Endometrium (tissue), 2 donors: Measurements from ENCODE around the gene MAP3K20.

Source experiments
- FAIRE-seq: peaks from 2 replicates; lab custom pipeline; 2012; peaks lifted over from hg19 to GRCh38; lab: Jason Lieb, UNC
- donor health status: control.
- donor health status: control.

Gene MAP3K20

DNA sequence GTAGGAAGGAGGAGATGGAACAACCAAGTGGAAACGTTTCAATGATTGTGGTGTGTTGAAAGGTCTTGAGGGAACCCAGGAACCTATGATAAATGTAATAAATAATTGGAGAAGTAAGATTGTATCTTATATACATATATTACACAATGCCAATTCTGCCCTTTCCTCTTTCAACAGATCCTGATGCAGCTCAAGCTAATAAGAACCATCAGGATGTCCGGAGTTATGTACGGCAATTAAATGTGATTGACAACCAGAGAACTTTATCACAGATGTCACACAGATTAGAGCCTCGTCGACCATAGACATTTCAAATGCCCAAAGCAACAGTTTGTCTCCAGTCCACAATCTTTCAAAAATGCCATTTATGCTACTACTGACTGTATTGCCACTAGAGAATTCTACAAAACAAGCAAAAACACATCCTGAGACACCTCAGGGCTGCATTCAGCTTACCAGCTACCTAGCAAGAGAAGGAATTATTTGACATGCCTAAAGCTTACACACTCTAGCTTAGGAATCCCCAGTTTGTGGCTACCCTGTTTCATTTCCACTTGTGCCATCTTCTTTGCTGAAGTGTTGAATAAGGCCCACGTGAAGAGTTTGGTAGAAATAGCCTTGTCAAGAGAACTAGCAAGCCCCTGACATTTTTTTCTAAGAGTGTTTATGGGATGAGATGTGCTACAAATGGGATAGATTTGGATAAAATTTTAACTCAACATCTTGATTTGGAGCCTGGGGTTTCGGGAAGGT is 24.0 kb upstream of the MAP3K20 start:
- FAIRE-seq, result no peak

DNA sequence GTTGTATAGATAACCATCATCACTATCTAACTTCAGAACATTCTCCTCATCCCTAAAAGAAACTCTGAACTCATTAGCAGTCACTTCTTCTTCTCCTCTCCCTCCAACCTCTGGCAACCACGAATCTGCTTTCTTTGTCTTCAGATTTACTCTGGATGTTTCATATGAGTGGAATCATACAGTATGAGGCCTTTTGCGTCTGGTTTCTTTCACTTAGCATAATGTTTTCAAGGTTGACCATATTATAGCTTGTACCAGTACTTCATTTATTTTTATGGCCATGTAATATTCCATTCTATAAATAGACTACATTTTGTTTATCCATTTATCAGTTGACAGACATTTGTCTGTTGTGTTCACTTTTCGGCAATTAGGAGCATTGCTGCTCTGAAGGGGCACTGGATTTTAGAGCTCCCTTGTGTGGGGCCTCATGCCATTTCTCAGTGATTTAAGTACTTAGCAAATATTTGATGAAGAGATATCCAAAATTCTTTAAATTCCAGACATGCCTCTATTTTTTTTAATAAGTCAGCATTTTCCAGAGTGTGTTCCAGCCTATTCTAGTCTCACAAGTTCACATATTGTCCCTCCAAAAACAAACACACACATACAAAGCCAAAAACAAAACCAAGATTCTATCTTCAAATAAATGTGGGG is 22.5 kb upstream of the MAP3K20 start:
- FAIRE-seq, result no peak

DNA sequence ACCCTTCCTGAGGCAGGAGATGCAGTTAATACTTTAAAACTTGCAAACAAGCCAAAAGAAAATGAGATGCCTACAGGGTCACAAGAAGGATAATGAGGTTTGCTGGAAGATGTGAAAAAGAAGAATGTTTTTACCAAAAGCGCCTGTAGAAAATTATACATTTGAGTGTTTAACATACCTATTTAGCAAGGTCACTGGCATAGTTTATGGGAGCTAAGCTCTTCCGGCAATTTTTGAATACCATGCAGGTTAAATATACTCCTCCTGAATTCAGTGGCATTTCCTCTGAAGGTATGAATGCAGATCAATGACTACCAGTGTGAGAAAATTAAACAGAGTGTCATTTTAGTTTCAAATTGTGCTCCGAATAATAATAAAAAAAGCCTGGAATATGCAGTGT is 21.2 kb upstream of the MAP3K20 start:
- no peak for FAIRE-seq

DNA sequence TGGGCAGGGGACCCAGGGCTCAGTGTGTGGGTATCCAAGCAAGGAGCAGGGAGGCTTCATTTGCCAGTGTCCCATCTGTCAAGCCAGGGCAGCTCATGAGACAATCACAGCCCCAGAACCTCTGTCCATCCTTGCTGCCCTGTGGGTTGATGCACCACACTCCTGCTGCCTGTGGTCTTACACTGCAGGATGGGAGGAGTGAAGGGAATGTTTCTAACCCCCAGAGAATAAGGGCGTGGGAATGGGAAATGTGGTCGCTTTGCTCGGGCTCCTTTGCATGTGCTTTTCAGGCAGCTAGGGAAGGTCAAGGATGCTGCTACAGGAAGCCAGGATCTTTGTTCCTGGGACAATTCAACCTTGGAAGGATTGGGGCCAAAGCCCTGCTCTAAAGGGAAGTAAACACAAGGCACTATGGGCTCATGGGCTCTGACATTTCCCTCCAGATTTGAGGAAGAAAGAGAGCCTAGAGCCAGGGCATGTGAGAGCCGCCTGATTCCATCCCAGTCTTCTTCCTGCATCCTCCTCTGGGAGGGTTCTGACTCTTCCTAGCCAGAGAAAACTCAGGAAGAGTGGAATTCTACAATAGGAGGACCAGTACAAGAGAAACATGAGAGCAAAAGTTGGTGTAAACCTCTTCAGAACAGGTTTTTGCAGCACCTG is 18.8 kb upstream of the MAP3K20 start:
- FAIRE-seq, result no peak

DNA sequence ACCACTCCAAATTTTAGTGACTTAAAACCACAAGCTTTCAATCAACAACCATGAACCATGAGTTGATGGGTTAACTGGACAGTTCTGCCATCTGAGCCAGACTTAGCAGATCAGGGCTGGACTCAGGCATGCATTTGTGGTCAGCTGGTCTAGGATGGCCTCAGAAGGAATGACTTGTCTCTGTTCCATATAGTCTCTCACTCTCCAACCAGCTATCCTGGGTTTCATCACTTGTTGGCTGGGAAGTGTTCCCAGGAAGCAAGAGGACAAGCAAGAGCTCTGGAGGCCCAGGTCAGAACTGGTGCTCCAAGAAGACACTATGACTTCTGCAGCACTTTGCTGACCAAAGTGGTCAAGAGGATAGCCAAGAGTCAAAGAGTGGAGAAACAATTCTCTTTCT is 17.5 kb upstream of the MAP3K20 start:
- FAIRE-seq, result no peak

DNA sequence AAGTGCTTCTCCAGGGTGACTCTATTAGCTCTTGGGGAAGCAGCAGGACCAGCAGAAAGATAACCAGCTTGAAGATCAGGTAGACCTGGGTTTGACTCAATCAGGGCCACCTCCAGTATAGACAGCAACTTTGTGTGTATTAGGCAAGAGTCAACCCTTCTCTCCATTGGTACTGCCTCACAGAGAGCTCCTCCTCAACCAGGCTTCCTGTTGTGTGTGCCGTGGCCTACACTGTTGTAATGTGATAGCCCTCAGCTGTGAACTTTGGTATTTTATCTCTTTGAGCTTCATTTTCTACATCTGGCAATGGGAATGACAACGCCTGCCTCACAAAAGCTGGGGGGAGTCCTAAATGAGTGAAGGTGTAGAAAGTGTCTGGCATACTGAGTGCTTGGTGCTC is 17.0 kb upstream of the MAP3K20 start:
- FAIRE-seq, result no peak

DNA sequence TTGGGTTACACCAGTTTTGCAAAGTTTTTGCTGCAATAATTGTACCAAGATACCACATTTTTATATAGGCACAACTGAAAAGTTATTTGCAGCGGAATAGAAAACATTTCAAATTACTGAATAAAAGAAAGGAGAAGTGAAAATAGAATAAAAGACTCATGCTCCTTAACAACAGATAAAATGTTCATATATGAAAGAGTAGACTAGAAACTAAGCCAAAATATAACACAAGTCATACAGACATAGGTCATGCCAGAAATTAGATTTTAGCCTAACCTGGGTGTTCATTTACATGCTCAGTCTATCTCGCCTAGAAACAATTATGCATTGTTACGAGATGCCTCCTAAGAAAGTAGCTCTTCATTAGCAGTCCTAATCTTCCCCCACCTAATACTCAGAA is 16.4 kb upstream of the MAP3K20 start:
- no peak for FAIRE-seq

DNA sequence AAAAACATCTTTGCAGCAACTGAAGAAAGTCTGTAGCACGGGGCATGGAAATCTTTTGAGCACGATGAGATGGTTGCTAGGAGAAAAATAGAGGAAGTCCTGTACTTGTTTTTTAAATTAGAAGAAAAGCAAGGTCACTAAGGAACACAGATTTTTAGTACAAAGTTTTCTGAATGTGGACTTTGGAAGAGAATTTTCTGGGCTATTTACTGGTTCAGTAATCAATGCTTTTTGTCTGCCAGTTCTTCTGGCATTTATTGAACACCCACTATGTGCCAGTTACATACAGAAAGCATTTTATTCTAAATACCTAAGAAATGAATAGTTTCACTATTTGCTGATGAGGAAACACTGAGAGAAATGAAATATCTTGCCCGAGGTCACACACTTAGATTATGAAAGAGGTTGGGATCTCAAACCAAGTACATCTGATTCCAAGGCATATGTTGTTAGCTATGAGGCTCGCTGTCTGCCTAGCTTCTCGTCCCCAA is 15.6 kb upstream of the MAP3K20 start:
- FAIRE-seq, result no peak

DNA sequence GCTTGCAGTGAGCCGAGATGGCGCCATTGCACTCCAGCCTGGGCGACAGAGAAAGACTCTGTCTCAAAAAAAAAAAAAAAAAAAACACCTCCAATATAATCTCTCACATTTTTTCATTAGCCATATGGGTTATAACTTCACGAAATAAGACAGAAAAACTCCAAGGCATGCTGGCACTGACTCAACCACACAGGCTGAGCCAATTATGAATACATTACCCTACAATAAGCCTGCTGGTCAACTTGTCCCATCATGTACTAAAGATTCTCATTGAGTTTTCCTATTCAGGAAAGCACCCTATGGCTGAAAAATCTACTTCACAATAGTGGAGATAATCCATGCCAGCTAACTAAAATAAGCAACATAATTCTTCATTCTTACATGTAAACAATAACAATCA is 12.8 kb upstream of the MAP3K20 start:
- FAIRE-seq, result no peak

DNA sequence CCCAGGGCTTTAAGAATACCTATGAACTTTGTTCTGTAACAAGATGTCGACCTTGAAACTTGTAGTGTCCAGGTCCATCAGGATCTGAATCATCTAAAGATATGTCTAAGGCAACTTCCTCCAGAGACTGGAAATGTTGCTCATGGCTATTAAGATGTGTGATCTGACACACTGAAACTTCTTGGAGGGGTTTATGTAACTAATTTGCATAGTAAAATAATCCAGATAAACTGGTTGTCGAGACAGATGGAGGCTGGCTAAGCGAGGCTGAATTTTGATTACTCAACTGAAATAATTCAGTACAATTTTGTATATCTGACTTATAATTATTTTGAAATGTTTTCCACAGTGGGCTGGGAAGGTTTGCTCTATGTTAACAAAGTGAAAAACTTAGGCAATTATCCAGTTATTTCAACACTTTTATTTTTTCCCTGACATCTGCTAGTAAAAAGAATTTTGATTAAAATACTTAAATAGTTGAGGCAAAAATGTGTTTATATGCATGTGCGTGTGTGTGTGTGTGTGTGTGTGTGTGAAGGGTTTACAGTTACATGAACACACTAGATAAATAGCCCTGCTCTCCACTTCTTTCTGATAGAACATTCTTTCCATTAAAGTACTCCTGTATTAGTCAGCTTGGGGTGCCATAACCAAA is 11.4 kb upstream of the MAP3K20 start:
- no peak for FAIRE-seq

DNA sequence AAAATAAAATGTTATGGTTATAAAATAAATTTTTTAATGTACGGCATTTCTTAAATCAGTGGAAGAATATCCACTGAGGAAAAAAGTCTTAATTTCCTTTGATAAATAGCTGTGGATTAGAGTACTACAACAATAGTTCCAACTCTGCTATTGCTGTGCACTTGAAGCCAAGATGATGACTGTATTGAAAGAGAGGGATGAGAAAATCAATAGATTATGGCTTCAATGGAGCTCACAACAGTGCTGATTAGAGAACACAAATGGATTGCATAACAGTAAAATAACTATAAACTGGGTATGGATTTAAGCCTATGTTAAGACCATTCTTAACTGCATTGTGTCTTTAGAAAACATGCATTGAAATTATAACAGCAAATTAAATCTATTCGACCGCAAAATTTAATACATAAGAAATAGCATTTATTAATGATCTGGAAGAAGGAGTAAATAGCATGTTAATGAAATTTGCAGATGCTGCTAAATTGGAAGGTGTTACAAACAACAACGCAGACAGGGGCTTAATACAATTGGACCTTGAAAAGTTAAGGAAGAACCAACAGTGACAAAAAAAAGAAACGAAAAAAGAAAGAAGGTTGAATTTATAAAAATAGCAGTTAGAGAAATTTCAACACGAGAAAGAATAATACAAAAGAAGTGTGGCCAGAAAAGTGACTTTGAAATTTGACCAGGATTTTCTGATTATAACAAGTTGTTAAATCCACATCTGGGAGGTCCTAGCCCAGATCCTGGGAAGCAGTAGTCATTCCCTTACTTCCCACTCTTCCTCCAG is 8.6 kb upstream of the MAP3K20 start:
- no peak for FAIRE-seq

DNA sequence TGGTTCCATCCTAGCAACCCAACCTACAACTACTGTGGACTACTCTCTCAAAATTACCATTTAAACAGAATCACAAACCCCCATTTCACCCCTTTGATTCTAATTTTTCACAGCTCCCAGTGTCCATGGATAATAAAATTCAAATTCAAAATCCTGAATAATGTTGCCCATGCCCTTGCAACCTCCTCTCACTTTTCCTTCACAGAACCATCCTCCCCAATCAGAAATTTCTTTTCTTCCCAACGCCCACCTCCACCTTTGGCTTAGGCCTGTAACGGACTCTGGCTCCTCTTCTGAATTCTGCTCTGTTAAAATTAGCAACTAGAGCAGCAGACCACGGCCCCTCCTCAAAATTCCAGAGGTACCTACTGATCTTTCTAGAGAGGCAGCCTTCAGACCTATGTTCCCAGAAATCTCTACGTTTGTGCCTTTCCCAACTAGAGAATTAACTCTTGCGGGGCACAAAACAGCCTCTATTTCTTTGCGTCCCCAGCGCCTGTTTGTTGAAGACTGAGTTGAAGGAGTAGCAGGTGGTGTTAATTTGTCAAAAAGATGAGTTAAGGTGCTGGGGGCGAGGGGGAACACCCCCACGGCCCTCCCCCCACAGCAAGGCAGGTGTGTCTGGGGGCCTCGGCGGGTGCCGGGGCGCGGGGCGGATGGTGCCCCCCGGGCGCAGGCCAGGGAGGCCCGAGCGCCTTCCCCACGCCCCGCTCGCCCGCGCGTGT is 428 bp upstream of the MAP3K20 start:
- no peak for FAIRE-seq

DNA sequence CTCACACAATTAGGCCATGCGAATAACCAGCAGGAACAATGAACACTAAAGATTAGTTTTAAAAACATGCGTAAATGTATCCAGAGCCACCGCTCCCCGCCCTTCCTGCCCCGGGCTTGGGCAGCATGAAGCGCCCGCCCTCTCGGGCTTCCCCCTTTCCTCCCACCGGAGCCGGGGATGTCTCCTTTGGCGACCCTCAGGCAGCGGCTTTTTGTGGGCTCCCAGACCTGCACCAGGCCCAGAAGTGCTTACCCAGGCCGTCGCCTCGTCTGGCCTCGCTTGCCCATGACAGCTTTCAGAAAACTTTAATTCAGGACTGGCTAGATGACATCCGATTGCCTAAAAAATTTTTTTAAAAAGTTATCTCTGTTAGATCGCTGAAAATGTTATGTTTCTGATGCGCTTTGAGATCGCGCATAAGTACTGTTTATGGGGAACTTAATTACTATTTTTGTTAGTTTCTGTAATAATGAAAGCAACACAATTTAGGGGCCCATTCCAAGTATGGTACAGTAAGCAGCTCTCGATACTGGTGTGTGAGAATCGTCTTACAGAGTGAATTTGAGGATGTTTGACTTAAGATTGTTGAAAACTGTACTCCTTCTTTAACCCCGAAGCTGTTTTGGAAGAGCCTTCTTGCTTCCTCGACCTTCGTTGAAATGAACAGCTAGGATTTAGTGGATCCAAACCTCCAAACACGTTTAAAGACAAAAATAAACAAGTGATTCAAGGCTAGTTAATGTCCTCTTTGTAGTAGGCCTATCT is 1.1 kb downstream of the MAP3K20 start:
- no peak for FAIRE-seq

DNA sequence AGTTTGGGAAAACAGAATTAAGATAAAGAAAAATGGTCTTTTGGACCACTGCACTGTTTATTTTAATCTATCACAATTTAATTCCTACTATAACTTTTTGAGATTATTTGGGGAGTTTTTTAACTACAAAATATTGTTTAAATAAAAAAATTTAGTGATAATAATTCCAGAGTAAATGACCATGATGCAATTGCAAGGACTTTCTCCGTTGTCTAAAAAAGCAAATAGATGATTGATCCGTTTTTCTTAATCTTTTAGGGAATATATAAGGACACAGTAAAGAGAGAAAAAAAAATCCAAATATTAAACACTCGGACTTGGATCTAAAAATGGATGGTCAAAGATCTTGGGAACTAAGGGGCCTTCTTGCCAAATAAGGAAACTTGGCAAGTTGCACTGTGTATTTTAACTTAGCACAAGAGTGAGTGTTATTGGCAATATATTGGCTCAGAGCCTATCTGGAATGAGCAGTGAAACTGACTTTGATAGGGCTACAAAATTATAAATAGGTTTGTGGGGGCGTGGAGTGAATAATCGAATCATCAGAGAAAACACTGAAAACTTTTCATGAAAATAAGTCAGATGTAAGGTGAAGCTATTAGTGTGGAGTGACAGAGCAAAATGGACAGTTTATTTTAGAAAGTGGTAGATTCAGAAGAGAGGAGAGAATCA is 2.0 kb downstream of the MAP3K20 start:
- no peak for FAIRE-seq

DNA sequence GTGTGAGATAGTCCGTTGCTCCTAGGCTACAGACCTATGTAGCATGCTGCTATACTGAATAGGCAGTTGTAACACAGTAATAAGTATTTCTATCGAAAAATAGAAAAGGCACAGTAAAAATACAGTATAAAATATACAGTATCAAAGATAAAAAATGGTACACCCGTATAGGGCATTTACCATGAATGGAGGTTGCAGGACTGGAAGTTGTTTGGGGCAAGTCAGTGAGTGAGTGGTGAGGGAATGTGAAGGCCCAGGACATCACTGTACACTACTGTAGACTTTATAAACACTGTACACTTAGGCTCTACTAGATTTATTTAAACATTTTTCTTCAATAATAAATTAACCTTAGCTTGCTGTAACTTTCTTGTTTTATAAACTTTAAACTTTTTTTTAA is 3.5 kb downstream of the MAP3K20 start:
- no peak for FAIRE-seq

DNA sequence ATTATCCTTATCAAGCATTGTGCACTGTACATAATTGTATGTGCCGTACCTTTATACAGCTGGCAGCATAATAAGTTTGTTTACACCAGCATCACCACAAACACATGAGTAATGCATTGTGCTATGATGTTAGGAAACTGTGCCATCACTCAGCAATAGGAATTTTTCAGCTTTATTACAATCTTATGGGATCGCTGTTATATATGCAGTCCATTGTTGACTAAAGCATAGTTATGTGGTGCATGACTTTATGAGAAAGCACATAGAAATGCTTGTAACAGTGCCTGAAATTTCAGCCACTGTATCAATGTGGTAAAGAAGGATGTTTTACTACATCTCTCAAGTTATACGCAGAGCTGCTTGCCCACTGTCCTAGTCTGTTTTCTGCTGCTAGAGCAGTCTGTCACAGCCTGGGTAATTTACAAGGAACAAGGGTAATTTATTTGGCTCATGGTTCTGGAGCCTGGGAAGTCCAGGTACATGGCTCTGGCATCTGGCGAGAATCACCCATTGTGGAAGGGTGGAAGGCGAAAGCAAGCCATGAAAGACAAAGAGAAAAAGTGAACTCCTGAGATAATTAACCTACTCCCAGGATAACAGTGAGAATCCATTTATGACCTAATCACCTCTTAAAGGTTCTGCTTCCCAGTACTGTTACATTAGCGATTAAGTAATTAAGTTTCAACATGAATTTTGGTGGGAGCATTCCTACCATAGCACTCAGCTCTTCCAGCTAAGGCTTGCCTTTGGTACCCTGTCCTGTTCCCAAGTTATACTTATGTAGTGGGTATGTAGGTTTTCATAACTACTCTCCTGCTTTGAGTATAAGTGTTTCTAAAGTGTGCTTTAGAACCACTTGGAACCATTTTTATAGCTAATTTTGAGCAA is 4.6 kb downstream of the MAP3K20 start:
- FAIRE-seq, result no peak

DNA sequence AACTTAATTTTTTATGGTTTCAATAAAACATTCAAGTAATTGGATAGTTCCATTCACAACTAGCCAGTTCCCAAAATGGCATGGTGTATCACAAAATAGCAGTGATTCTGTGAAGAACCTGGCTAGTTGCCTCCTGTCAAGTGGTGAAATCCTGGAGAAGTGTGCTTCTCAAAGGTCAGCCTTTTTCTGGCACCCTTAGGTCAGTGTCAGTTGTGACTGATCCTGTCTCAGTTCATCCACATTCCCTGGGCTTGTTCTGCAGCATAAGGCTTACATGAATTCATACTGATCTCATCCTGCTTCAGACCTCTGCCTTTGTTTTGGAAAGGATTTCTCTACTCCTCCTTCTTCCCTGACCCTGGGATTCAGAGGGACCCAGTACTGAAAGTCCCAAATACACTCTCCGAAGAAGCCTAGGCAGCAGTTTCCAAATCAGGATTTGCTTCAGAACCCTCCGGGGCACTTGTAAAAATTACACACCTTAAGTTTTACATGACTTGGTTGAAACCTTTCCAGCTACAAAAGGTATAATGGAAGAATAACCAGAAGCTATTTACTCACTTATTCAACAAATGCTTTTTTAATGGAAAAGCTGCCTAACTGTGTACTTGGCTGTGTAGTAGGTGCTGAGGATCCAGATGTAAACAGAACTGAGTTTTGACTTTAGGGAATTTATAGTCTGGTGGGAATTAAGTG is 11.0 kb downstream of the MAP3K20 start:
- FAIRE-seq, result no peak

DNA sequence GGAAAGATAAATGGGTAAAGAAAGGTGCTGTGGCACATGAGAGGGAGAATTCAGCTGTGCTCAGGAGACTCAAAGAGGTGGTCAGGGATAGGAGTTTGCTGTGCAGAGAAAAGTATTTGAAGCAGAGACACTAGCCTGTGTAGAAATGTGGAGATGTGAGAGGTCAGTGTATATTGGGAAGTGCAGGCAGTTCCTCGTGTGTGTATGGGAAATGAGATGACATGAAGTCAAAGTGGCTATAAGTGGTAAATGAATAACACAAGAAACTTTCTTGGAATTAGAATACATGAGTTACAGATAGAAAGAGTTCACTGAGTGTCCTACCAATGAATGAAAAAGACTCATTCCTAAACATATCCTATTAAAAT is 11.6 kb downstream of the MAP3K20 start:
- FAIRE-seq, result no peak
